Caki2 (cell line): ENCODE data around the gene KSR1. TPM values are rescaled to one million over a fixed set of nuclear protein-coding genes. Genes with fewer than 3 reads are reported as not detected.
"Not testable (repeated sequence)": the region's sequence is repeated elsewhere in the genome, so short reads cannot be mapped to it uniquely, and the experiment has no call there.

Experiments used
- DNase-seq: peaks from one replicate; pipeline ENCODE4 v3.0.0-alpha.2; 2015; ENCODE audit warnings: low read depth
- in situ Hi-C: cut with HindIII; loops from 2 replicates; pipeline ENCODE4 v1.10.0; 2016; ENCODE audit warnings: low sequenced_read_pairs, low pct_unique_long_range_greater_than_20kb, mixed read lengths
- total RNA-seq: library from RNA; depleted of rRNA; stranded (reverse); fragments of >200 nt; shearing (Covaris generic); gene quantifications from 2 replicates; pipeline ENCODE4 v1.2.3, GENCODE V29; 2014; ENCODE audit warnings: low replicate concordance

Gene KSR1
- total RNA-seq, 1 experiment from 2014 or later = 0.51 TPM

GRCh38 chr17:27499451-27500265 is 43.4 kb downstream of the KSR1 start:
- DNase-seq = no peak
- in situ Hi-C loops = no loop called here

GRCh38 chr17:27501338-27501737 is 45.1 kb downstream of the KSR1 start:
- DNase-seq, in situ Hi-C loops: not testable (repeated sequence)

- in situ Hi-C loops = no loop called here
- no peak for DNase-seq
Observed at GRCh38 chr17:27502526-27503324, 46.5 kb downstream of the KSR1 start.

- in situ Hi-C loops = no loop called here
- no peak for DNase-seq
Observed at GRCh38 chr17:27503611-27504010, 47.4 kb downstream of the KSR1 start.

GRCh38 chr17:27504188-27504995 is 48.1 kb downstream of the KSR1 start:
- in situ Hi-C loops = no loop called here

GRCh38 chr17:27506348-27507218 is 50.3 kb downstream of the KSR1 start:
- DNase-seq = no peak
- in situ Hi-C loops = no loop called here

More at GRCh38 chr17:27504188-27504995, 48.1 kb downstream of the KSR1 start:
- no peak for DNase-seq

- in situ Hi-C loops = no loop called here
- no peak for DNase-seq
Observed at GRCh38 chr17:27511168-27511883, 55.1 kb downstream of the KSR1 start.

GRCh38 chr17:27512031-27512430 is 55.8 kb downstream of the KSR1 start:
- in situ Hi-C loops = no loop called here
- DNase-seq = no peak

GRCh38 chr17:27512511-27513346 is 56.5 kb downstream of the KSR1 start:
- in situ Hi-C loops = no loop called here
- DNase-seq = no peak

- in situ Hi-C loops = no loop called here
- no peak for DNase-seq
Observed at GRCh38 chr17:27513849-27514248, 57.6 kb downstream of the KSR1 start.

GRCh38 chr17:27514595-27515413 is 58.6 kb downstream of the KSR1 start:
- in situ Hi-C loops = no loop called here
- DNase-seq = no peak

- in situ Hi-C loops = no loop called here
- DNase-seq = no peak
Observed at GRCh38 chr17:27518048-27518447, 61.8 kb downstream of the KSR1 start.

GRCh38 chr17:27518545-27519521 is 62.6 kb downstream of the KSR1 start:
- in situ Hi-C loops = no loop called here
- no peak for DNase-seq

- in situ Hi-C loops = no loop called here
- no peak for DNase-seq
Observed at GRCh38 chr17:27519550-27519949, 63.3 kb downstream of the KSR1 start.
